PFSK-1 (cell line): Measurements from ENCODE around the gene PERCC1.

ENCODE experiments used
- FOXP2 ChIP-seq: optimal IDR thresholded peaks from 2 replicates; pipeline ENCODE3; 2011; ENCODE audit warnings: borderline replicate concordance, control low read depth, inconsistent platforms; ENCODE audit not compliant: insufficient read depth; ENCODE audit errors: extremely low read length, extremely low read depth
- POLR2AphosphoS5 ChIP-seq: IDR thresholded peaks from 2 replicates; pipeline ENCODE4 v1.6.1; 2012; ENCODE audit warnings: low read depth, mild to moderate bottlenecking, control low read depth, low read length, moderate library complexity
- SIN3A ChIP-seq: IDR thresholded peaks from 2 replicates; pipeline ENCODE4 v1.6.1; 2012; ENCODE audit warnings: mild to moderate bottlenecking, low read length, moderate library complexity, borderline replicate concordance; ENCODE audit not compliant: insufficient read depth
- TAF1 ChIP-seq: IDR thresholded peaks from 2 replicates; pipeline ENCODE4 v1.6.1; 2012; ENCODE audit warnings: low read length, control low read depth, borderline replicate concordance; ENCODE audit not compliant: insufficient read depth
- TF ChIP-seq, protein P1 (sequence below), 2 experiments: IDR thresholded peaks; 2 replicates each; pipeline versions ENCODE4 v1.6.1 to v1.8.0; 2011 to 2012; ENCODE audit warnings: low read depth in 2 of 2, low read length in 2 of 2, control low read depth in 1 of 2, inconsistent platforms in 1 of 2, mild to moderate bottlenecking in 1 of 2, moderate library complexity in 1 of 2; ENCODE audit not compliant: insufficient read depth in 1 of 2

Gene PERCC1

DNA sequence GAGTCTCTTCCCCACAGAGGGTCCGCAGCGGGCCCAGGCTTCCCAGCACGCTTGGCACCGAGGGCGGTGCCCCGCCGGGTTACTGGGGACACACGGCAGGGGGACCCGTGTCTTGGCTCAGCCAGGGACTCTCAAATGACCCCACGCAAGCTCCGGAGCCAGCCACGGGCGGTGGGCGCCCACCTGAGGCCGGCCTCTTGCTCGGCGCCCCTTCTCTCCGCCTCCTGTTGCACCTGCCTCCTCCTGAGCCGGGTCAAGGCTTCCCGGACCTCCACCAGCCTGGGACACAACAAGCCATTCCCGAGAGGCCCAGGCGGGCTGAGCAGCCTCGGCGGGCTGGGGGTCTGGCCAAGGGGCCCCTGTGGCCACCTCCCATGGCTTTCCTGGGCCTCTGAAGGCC, 11.8 kb downstream of the PERCC1 start:
- no peak for TF ChIP-seq FOXP2
- TF ChIP-seq, protein P1, sequence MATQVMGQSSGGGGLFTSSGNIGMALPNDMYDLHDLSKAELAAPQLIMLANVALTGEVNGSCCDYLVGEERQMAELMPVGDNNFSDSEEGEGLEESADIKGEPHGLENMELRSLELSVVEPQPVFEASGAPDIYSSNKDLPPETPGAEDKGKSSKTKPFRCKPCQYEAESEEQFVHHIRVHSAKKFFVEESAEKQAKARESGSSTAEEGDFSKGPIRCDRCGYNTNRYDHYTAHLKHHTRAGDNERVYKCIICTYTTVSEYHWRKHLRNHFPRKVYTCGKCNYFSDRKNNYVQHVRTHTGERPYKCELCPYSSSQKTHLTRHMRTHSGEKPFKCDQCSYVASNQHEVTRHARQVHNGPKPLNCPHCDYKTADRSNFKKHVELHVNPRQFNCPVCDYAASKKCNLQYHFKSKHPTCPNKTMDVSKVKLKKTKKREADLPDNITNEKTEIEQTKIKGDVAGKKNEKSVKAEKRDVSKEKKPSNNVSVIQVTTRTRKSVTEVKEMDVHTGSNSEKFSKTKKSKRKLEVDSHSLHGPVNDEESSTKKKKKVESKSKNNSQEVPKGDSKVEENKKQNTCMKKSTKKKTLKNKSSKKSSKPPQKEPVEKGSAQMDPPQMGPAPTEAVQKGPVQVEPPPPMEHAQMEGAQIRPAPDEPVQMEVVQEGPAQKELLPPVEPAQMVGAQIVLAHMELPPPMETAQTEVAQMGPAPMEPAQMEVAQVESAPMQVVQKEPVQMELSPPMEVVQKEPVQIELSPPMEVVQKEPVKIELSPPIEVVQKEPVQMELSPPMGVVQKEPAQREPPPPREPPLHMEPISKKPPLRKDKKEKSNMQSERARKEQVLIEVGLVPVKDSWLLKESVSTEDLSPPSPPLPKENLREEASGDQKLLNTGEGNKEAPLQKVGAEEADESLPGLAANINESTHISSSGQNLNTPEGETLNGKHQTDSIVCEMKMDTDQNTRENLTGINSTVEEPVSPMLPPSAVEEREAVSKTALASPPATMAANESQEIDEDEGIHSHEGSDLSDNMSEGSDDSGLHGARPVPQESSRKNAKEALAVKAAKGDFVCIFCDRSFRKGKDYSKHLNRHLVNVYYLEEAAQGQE (IDR thresholded peaks at IDR 0.05; ENCODE audit: insufficient read depth in 1 of 2, low read depth in 2 of 2, low read length in 2 of 2), result no peak
- no peak for TF ChIP-seq SIN3A
- TF ChIP-seq TAF1, result no peak

DNA sequence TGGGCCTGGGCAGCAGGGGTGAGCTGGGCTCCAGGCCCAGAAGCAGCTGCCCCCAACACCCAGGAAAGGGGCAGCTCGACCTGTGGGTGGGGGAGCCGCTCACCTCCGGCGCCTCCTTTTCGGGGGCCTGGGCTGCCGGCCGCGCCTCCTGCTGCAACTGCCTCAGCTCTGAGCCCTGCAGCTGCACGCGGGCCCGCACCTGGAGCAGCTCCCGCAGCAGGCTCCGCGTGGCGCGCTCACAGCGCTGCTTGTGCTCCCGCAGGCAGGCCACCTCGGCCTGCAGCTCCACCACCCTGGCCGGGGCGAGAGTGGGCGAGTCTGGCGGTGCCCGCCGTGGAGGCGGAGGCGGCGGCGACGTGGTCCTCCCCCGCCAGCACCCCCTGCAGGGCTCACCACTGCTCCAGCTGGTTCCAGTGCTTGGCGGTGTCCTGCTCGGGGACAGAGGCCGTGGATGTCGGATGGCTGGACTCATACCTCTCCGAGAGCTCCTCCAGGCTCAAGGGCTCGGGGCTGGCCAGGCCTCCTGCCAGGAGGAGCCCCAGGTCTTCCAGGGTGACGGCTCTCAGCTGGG, 12.6 kb downstream of the PERCC1 start:
- no peak for TF ChIP-seq SIN3A
- TF ChIP-seq, protein P1 (IDR thresholded peaks at IDR 0.05; ENCODE audit: insufficient read depth in 1 of 2, low read depth in 2 of 2, low read length in 2 of 2), result no peak
- TF ChIP-seq TAF1, result no peak
- TF ChIP-seq FOXP2, result no peak
- no peak for TF ChIP-seq POLR2AphosphoS5

DNA sequence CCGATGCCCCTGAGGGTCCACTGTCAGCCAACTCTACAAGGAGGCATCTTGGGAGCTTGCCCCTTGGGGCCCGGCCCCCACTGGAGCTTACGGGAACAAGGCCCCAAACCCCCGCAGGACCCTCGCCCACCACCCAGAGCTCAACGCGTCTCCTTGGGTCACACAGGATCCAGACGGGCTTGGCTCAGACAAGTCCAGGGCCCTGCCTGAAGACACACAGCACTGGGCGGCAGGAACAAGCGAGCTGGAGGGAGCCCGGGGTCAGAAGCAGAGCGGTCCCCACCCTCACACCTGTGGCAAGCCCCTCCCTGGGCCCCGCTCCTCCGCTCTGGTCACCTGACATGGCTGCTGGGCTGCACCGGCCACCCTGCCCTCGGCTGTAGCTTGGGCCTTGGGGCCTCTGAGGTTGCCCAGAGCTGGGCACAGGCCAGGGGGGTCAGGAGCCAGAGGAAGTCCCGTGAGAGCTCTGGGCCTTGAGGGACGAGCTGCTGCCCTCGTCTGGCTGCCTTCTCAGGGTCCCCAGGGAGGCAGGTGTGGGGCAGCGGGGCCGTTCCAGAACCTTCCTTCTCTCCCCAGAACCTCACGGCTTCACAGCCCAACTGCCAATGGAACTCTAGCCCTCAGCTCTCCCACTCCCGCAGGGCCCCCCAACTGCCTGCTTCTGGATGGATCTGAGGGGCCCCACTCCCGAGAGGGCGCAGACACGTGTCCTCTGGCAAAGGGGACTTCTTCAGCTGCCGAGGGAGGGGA, 13.3 kb downstream of the PERCC1 start, which contains the start of gene CCDC154:
Gene CCDC154 (minus strand): TSS at position 577 of the 750 bp plus-strand sequence. CDS start 234 bp downstream, at position 343.
- TF ChIP-seq TAF1 (no peak), POLR2AphosphoS5 (no peak), FOXP2 (no peak), SIN3A (no peak)
- TF ChIP-seq, protein P1 (IDR thresholded peaks at IDR 0.05; ENCODE audit: insufficient read depth in 1 of 2, low read depth in 2 of 2, low read length in 2 of 2), result no peak

DNA sequence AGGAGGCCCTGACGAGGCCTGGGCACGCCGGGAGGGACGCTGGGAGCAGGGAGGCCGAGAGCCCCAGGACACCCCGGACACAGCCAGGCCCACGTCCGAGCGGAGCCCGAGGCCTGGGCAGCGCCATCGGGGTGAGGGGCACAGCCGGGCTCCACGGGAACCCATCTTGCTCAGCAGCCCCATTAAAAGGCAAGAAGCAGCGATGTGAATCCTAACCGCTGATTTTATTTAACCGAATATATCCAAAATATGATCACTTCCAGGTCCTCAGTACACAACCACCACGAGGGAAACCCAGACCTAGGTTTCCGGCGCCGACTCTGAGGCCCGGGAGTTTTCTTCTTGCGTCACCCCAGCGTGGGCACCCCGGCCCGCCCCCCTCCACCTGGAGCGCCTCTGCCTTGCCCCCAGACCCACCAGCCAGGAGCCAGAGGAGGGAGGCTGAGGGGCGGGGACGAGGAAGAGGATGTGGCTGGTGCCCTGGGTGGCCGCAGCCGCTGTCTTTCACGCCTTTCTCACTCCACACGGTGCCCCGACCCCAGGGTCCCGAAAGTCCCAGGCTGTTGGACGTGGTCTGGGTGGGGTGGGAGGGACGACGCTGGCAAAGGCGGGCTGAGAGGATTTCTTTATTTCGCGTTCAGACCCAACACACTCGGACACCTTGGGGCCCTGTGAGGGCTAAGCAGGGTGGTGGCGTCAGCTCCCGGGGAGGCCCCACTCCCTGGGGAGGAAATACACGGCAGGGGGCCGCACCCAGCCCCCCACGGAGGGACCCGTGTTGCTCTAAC, 14.0 kb downstream of the PERCC1 start:
- TF ChIP-seq TAF1 (no peak), POLR2AphosphoS5 (no peak), SIN3A (no peak), FOXP2 (no peak)
- TF ChIP-seq, protein P1 (IDR thresholded peaks at IDR 0.05; ENCODE audit: insufficient read depth in 1 of 2, low read depth in 2 of 2, low read length in 2 of 2), result no peak
